Transverse colon (tissue), 4 donors: Measurements from ENCODE around the gene APOBEC2. TPM values are rescaled to one million over a fixed set of nuclear protein-coding genes. Genes with fewer than 3 reads are reported as not detected.

ENCODE experiments used
- DNase-seq: peaks from one replicate; pipeline ENCODE4 v3.0.0-alpha.2; 2019
- H3K27ac ChIP-seq, 4 donors: fragments of 200-600 bp; sonication (generic); 2 replicates each; pipeline ENCODE4 v1.5.1; 2016 to 2018; ENCODE audit warnings: inconsistent platforms in 4 of 4
- H3K27me3 ChIP-seq: fragments of 200-600 bp; sonication (generic); 2 replicates; pipeline ENCODE4 v1.5.1; 2017; ENCODE audit warnings: inconsistent platforms
- H3K36me3 ChIP-seq, 4 donors: fragments of 200-600 bp; sonication (generic); 2 replicates each; pipeline ENCODE4 v1.5.1; 2017 to 2019; ENCODE audit warnings: inconsistent platforms in 4 of 4
- H3K4me1 ChIP-seq, 4 donors: fragments of 200-600 bp; sonication (generic); 2 replicates each; pipeline ENCODE4 v1.5.1; 2017 to 2020; ENCODE audit warnings: inconsistent platforms in 4 of 4
- H3K4me3 ChIP-seq, 4 donors: fragments of 200-600 bp; sonication (generic); 1 replicate in 1 of 4; 2 replicates in 3 of 4; pipeline versions ENCODE4 v1.5.1 to v1.6.1; 2017 to 2019; ENCODE audit warnings: inconsistent platforms in 4 of 4
- H3K9me3 ChIP-seq, 2 donors: fragments of 200-600 bp; sonication (generic); 2 replicates each; pipeline ENCODE4 v1.5.1; 2017 to 2019; ENCODE audit warnings: inconsistent platforms in 2 of 2
- EP300 ChIP-seq: sonication (generic); formaldehyde crosslinking; IDR thresholded peaks from one replicate; pipeline ENCODE4 v1.6.1; 2017; ENCODE audit warnings: antibody characterized with exemption, low read depth
- POLR2A ChIP-seq: fragments of 450-650 bp; IDR thresholded peaks from one replicate; pipeline ENCODE4 v1.6.1; 2016; ENCODE audit warnings: antibody characterized with exemption, mild to moderate bottlenecking, moderate library complexity
- POLR2AphosphoS5 ChIP-seq, 3 donors: sonication (generic); formaldehyde crosslinking; IDR thresholded peaks; one replicate each; pipeline ENCODE4 v1.6.1; 2016; ENCODE audit warnings: antibody characterized with exemption in 3 of 3
- WGBS, 2 donors: methylation state at CpG; one replicate each; pipeline ENCODE4 v1.1.5; 2018; ENCODE audit warnings: low coverage in 1 of 2; 5-methylcytosine and 5-hydroxymethylcytosine counted together
- in situ Hi-C, 4 donors: fragments of 200-750 bp; cut with MboI; loops; one replicate each; pipeline versions ENCODE4 v1.15.0 to v1.15.1; 2017; ENCODE audit warnings: low sequenced_read_pairs in 3 of 4, low pct_ligation_motif_present in 1 of 4, low pct_unique_long_range_greater_than_20kb in 1 of 4
- intact Hi-C: fragments of 100-400 bp; cut with DNase I; formaldehyde crosslinking; loops from one replicate; pipeline ENCODE4 v1.15.1; 2023; ENCODE audit warnings: low total_unique reads
- total RNA-seq, 4 donors: library from RNA; depleted of rRNA; stranded (reverse); fragments of >200 nt; gene quantifications; one replicate each; pipeline ENCODE4 v1.1.0, GENCODE V29; 2016
- TF ChIP-seq, protein P1 (sequence below), 5 experiments: fragments of 200-600 bp in 3 of 5; fragments of 450-650 bp in 2 of 5; sonication (generic) in 3 of 5; IDR thresholded peaks; 1 replicate in 2 of 5; 2 replicates in 3 of 5; pipeline ENCODE4 v1.5.1; 2016 to 2017; ENCODE audit warnings: antibody characterized with exemption in 5 of 5, inconsistent platforms in 3 of 5, mild to moderate bottlenecking in 2 of 5, moderate library complexity in 1 of 5

APOBEC2 gene
- total RNA-seq, 4 donors from 2014 or later = not detected

DNA sequence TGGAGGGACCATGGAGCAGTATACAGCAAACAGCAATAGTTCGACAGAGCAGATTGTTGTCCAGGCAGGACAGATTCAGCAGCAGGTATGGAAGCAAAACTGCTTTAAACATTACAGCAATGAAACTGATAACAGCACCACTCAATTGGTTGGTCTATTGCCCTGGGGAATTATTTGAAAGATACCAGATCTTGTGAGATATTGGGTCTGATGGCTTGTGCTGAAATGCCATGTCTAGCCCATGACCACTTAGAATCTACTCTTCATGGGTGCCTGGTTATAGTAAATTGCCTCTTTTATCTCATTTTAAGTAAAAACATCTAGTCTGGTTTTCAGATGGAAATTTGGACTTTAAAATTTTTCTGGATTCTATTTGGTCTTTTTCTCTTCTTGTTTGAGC, 26.1 kb downstream of the APOBEC2 start:
- H3K4me1 ChIP-seq = peaks cover 9 to 42% (median 27%) of the 10 kb centered on the region in 4 donors
- H3K27me3 ChIP-seq = no peaks in the 10 kb centered on the region
- WGBS, 2 donors = 100% methylated on average over 1 of the region's 1 CpG; no CpG with 5 or more reads in 1 of the 2 donors
- intact Hi-C loops (no loop called here), in situ Hi-C loops (loop anchor here in 1 of 4 donors (25.0 kb wide), 1 partner anchor 233 kb away; no protein-coding TSS in a partner anchor)
- no peak for DNase-seq
- no peak overlapping the region for H3K27ac ChIP-seq
- H3K9me3 ChIP-seq = no peaks in the 10 kb centered on the region
- peaks cover 0 to 31% (median 4%) of the 10 kb centered on the region in 4 donors for H3K36me3 ChIP-seq
- no peak overlapping the region for H3K4me3 ChIP-seq
- TF ChIP-seq POLR2A (no peak), POLR2AphosphoS5 (IDR thresholded peaks at IDR 0.05) (no peak), EP300 (no peak)
- TF ChIP-seq, protein P1, sequence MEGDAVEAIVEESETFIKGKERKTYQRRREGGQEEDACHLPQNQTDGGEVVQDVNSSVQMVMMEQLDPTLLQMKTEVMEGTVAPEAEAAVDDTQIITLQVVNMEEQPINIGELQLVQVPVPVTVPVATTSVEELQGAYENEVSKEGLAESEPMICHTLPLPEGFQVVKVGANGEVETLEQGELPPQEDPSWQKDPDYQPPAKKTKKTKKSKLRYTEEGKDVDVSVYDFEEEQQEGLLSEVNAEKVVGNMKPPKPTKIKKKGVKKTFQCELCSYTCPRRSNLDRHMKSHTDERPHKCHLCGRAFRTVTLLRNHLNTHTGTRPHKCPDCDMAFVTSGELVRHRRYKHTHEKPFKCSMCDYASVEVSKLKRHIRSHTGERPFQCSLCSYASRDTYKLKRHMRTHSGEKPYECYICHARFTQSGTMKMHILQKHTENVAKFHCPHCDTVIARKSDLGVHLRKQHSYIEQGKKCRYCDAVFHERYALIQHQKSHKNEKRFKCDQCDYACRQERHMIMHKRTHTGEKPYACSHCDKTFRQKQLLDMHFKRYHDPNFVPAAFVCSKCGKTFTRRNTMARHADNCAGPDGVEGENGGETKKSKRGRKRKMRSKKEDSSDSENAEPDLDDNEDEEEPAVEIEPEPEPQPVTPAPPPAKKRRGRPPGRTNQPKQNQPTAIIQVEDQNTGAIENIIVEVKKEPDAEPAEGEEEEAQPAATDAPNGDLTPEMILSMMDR (IDR thresholded peaks at IDR 0.05) = no peak

DNA sequence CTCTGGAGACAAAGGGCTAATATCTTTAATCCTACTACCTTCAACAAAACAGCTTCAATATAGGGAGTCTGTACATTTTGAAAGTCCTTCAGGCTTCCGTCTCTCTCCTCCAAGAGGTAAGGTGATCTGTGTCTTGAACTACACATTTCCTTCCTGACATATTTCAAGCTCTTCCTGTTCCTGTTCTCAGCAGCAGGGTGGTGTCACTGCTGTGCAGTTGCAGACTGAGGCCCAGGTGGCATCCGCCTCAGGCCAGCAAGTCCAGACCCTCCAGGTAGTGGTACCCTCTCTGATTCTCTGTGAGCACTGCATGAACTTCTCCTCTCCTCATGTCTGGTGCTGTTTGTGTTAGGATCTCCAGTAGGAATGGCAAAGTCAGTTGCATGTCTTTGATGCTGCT, 27.6 kb downstream of the APOBEC2 start:
- TF ChIP-seq, protein P1 (IDR thresholded peaks at IDR 0.05) = no peak
- TF ChIP-seq POLR2A (no peak), EP300 (no peak), POLR2AphosphoS5 (IDR thresholded peaks at IDR 0.05) (no peak)
- intact Hi-C loops (no loop called here), in situ Hi-C loops (loop anchor here in 1 of 4 donors (25.0 kb wide), 1 partner anchor 232 kb away; no protein-coding TSS in a partner anchor)
- H3K9me3 ChIP-seq = no peaks in the 10 kb centered on the region
- no peaks in the 10 kb centered on the region for H3K27me3 ChIP-seq
- 67 to 84% methylated on average over 1 to 2 of the region's 2 CpGs for WGBS, 2 donors
- no peak for DNase-seq
- H3K4me3 ChIP-seq = no peak overlapping the region
- no peak overlapping the region for H3K27ac ChIP-seq
- peaks cover 0 to 42% (median 8%) of the 10 kb centered on the region in 4 donors for H3K36me3 ChIP-seq
- H3K4me1 ChIP-seq = peaks cover 4 to 26% (median 14%) of the 10 kb centered on the region in 4 donors

DNA sequence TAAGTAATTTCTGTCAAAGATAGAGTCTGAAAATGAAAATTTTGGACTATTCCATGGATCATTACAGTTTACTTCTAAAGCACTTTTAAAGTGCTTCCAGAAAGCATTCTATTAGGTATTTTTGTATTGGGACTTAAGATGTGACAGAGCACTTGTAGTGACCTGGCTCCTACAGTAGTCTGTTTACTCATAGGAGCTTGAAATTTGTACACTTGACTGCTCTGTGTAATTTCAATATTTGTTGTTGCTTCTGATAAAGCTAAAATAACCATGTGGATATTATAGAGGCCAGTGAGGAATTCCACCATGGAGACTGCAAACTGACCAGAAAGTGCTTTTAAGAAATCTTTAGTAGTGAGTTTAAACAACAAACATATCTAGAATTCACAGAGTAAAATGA, 30.1 kb downstream of the APOBEC2 start:
- H3K36me3 ChIP-seq = peaks cover 0 to 51% (median 8%) of the 10 kb centered on the region in 4 donors
- DNase-seq = no peak
- in situ Hi-C loops (loop anchor here in 1 of 4 donors (25.0 kb wide), 1 partner anchor 229 kb away; no protein-coding TSS in a partner anchor), intact Hi-C loops (no loop called here)
- H3K27ac ChIP-seq = no peak overlapping the region
- no peak overlapping the region for H3K4me3 ChIP-seq
- H3K4me1 ChIP-seq = peaks cover 0 to 2% (median 0%) of the 10 kb centered on the region in 4 donors
- no peaks in the 10 kb centered on the region for H3K27me3 ChIP-seq
- no peaks in the 10 kb centered on the region for H3K9me3 ChIP-seq
- TF ChIP-seq EP300 (no peak), POLR2A (no peak), POLR2AphosphoS5 (IDR thresholded peaks at IDR 0.05) (no peak)
- TF ChIP-seq, protein P1 (IDR thresholded peaks at IDR 0.05) = no peak

DNA sequence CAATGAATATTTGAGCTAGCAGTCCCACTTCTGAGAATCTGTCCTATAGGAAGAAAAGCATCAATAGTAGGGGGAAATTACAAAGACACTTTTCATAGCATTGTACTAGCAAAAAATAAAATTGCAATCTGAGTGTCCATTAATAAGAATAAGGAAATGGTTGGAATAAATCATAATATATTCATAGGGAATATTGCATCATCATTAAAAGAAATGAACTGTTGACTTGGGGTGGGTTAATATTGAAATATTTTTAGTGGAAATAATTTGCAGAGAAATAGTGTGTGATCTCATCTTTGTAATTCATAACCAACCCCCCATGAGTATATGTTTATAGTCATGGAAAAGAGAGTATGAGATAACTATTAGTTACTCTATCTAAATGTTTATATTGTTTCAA, 32.2 kb downstream of the APOBEC2 start:
- DNase-seq = no peak
- Histone ChIP-seq H3K36me3 (peaks cover 0 to 55% (median 10%) of the 10 kb centered on the region in 4 donors), H3K4me1 (no peaks in the 10 kb centered on the region), H3K4me3 (no peak overlapping the region), H3K27ac (no peak overlapping the region), H3K27me3 (no peaks in the 10 kb centered on the region), H3K9me3 (no peaks in the 10 kb centered on the region)
- intact Hi-C loops (no loop called here), in situ Hi-C loops (loop anchor here in 1 of 4 donors (25.0 kb wide), 1 partner anchor 227 kb away; no protein-coding TSS in a partner anchor)
- TF ChIP-seq EP300 (no peak), POLR2A (no peak), POLR2AphosphoS5 (IDR thresholded peaks at IDR 0.05) (no peak)
- TF ChIP-seq, protein P1 (IDR thresholded peaks at IDR 0.05) = no peak
